GM19463 (cell line): ENCODE data around the gene MAFG.
"Not testable (repeated sequence)": the region's sequence is repeated elsewhere in the genome, so short reads cannot be mapped to it uniquely, and the experiment has no call there.

ENCODE experiments used
- ATAC-seq: cut with Tn5 transposase; IDR thresholded peaks from one replicate; pipeline ENCODE4 v1.9.1; 2021; ENCODE audit warnings: mild to moderate bottlenecking, moderate library complexity; ENCODE audit not compliant: unreplicated experiment

MAFG gene

GRCh38 chr17:81924557-81925532, 2.7 kb downstream of the MAFG start:
- ATAC-seq = no peak

- no peak for ATAC-seq
Observed at GRCh38 chr17:81923302-81924260, 4.0 kb downstream of the MAFG start.

GRCh38 chr17:81922566-81923301, 4.8 kb downstream of the MAFG start:
- ATAC-seq = no peak

- ATAC-seq = no peak
Observed at GRCh38 chr17:81921996-81922565, 5.5 kb downstream of the MAFG start.

GRCh38 chr17:81921537-81921862, 6.0 kb downstream of the MAFG start:
- ATAC-seq = no peak

- no peak for ATAC-seq
Observed at GRCh38 chr17:81920612-81921536, 6.7 kb downstream of the MAFG start.

- ATAC-seq = no peak
Observed at GRCh38 chr17:81918832-81919545, 8.5 kb downstream of the MAFG start.

GRCh38 chr17:81918333-81918669, 9.2 kb downstream of the MAFG start:
- not testable (repeated sequence) for ATAC-seq

- ATAC-seq = no peak
Observed at GRCh38 chr17:81917565-81918332, 9.8 kb downstream of the MAFG start, which contains the start of gene SIRT7. TSS of gene SIRT7 (minus strand) at chr17:81918176. CDS start at chr17:81918131, 45 bp downstream.

- ATAC-seq = no peak
Observed at GRCh38 chr17:81916234-81917001, 11.1 kb downstream of the MAFG start.

GRCh38 chr17:81915331-81915730, 12.2 kb downstream of the MAFG start:
- no peak for ATAC-seq

GRCh38 chr17:81914103-81914850, 13.3 kb downstream of the MAFG start:
- no peak for ATAC-seq

- ATAC-seq = no peak
Observed at GRCh38 chr17:81913394-81914102, 14.0 kb downstream of the MAFG start.

GRCh38 chr17:81912441-81913309, 14.9 kb downstream of the MAFG start:
- no peak for ATAC-seq

- no peak for ATAC-seq
Observed at GRCh38 chr17:81911969-81912368, 15.6 kb downstream of the MAFG start.
